Inflammatory macrophage treated with lipopolysaccharide for 1 hour (primary cell): ENCODE data around the gene NMNAT2.

Experiments used
- DNase-seq, 2 donors: peaks; one replicate each; pipeline ENCODE4 v3.0.0-alpha.2; 2020 to 2022

NMNAT2 gene

GRCh38 chr1:183233113-183233512 is 185.1 kb downstream of the NMNAT2 start:
- no peak for DNase-seq

GRCh38 chr1:183231545-183231944 is 186.6 kb downstream of the NMNAT2 start:
- no peak for DNase-seq

GRCh38 chr1:183230413-183230812 is 187.8 kb downstream of the NMNAT2 start:
- no peak for DNase-seq

- DNase-seq, result no peak
Measured at GRCh38 chr1:183228347-183229220, 189.6 kb downstream of the NMNAT2 start.

- DNase-seq, result peak; percentile 17 to 70
Measured at GRCh38 chr1:183227422-183228346, 190.5 kb downstream of the NMNAT2 start.

- DNase-seq, result no peak
Measured at GRCh38 chr1:183226963-183227362, 191.2 kb downstream of the NMNAT2 start.

- DNase-seq, result no peak
Measured at GRCh38 chr1:183226361-183226760, 191.8 kb downstream of the NMNAT2 start.

GRCh38 chr1:183223467-183223866 is 194.7 kb downstream of the NMNAT2 start:
- no peak for DNase-seq

- no peak for DNase-seq
Measured at GRCh38 chr1:183222909-183223308, 195.3 kb downstream of the NMNAT2 start.

GRCh38 chr1:183219616-183220009 is 198.6 kb downstream of the NMNAT2 start:
- no peak for DNase-seq

- no peak for DNase-seq
Measured at GRCh38 chr1:183218971-183219615, 199.1 kb downstream of the NMNAT2 start.

- DNase-seq, result no peak
Measured at GRCh38 chr1:183218027-183218618, 200.1 kb downstream of the NMNAT2 start.

GRCh38 chr1:183215936-183216335 is 202.2 kb downstream of the NMNAT2 start:
- DNase-seq, result no peak

GRCh38 chr1:183215076-183215720 is 203.0 kb downstream of the NMNAT2 start:
- no peak for DNase-seq

GRCh38 chr1:183214021-183214970 is 203.9 kb downstream of the NMNAT2 start:
- DNase-seq, result no peak

- DNase-seq, result no peak
Measured at GRCh38 chr1:183212870-183213269, 205.3 kb downstream of the NMNAT2 start.

- no peak for DNase-seq
Measured at GRCh38 chr1:183210681-183211080, 207.5 kb downstream of the NMNAT2 start.

GRCh38 chr1:183209533-183210158 is 208.5 kb downstream of the NMNAT2 start:
- peak; percentile 65 to 77 for DNase-seq

GRCh38 chr1:183206538-183207122 is 211.6 kb downstream of the NMNAT2 start:
- no peak for DNase-seq

- DNase-seq, result no peak
Measured at GRCh38 chr1:183205196-183205781, 212.9 kb downstream of the NMNAT2 start.
